Forelimb muscle (tissue), 1 donor: ENCODE measurements around the gene OR4C5. TPM values are rescaled to one million over a fixed set of nuclear protein-coding genes. Genes with fewer than 3 reads are reported as not detected.
"Not testable (repeated sequence)": the region's sequence is repeated elsewhere in the genome, so short reads cannot be mapped to it uniquely, and the experiment has no call there.

Experiments
- DNase-seq: peaks from one replicate; pipeline ENCODE4 v3.0.0-alpha.2; 2013; ENCODE audit warnings: low read depth
- polyA plus RNA-seq: library from polyadenylated mRNA; unstranded; fragments of 120-200 nt; gene quantifications from one replicate; pipeline ENCODE4 v1.2.1, GENCODE V29; 2013; ENCODE audit not compliant: insufficient read length

The OR4C5 gene
- not detected for polyA plus RNA-seq

DNA sequence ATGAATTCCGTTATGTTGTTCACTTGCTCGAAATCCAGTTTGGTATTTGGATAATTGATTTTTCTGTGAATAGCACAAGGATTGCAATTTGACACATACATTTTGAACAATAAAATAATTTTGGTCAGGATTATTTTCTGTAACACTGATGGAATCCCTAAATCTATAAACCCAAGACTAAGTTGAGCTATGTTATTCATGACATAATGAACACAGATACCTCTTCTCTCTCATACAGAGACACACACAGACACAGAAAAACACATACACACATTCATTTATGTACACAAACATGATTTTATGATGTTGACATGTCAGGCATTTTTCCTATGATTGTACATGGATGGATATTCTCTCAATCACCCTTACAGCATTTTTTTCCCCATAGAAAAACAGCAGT, at the start of gene OR4C5:
Gene OR4C5 (minus strand): TSS at position 101 of the 400 bp plus-strand sequence. CDS start 0 bp downstream, at position 101.
- no peak for DNase-seq

DNA sequence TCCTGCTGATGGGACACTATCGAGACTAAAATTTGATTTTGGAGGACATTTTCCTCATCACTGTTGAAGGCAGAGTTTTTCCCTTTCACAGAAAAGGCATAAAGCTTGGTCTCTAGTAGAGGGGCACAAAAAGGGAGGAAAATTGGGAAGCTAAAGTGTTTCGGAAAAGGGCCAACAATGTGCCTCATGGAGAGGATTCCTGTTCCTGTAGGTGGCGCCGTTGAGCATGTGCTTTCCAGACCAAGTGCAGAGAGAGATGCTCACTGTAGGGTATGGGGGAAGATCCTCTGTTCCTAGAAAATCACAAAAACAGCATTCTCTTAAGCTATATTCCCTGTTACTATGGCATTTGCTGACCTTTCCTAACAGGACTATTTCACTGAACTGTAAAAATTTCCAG, 18.4 kb upstream of the OR4C5 start:
- DNase-seq = no peak

- not testable (repeated sequence) for DNase-seq
Measured at GRCh38 chr11:48384151-48384550, 17.9 kb upstream of the OR4C5 start.

DNA sequence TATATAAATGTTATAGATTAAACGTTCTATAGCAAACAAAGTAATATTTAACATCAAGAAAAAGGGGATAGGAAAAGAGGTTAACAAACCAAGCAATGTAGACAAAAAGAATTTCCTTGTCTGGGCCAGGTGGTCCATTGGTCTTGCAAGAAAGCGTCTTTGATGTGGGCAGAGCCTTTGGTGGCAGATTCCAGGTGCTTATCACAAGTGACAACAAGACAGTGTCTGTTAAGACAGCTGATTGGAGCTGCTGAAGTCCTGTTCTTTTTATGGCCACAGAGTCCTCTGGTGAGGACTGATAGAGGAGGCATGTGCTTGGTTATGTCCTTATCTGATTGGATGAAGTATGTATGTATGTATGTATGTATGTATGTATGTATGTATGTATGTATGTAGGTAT, 5.0 kb downstream of the OR4C5 start:
- DNase-seq = not testable (repeated sequence)

DNA sequence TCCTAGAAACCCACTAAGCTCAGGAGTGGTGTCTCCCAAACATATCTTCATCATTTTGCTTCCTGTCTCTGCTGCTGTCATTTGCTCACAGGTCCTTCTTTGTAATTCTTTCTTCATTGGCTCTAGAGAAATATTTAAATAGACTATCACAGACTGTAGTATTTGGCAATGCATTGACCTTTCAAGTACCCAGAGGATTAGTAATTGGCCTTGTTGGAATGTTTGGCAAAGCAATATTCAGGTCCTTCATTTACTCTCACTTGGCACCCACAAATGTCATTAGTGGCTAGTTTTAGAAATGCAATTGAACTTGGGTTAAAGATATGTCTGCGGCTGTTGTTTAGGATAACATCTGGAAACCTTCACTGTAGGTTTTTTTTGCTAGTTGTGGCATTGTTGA, 11.6 kb downstream of the OR4C5 start:
- DNase-seq = no peak

GRCh38 chr11:48354013-48354412, 12.3 kb downstream of the OR4C5 start:
- DNase-seq = no peak

DNA sequence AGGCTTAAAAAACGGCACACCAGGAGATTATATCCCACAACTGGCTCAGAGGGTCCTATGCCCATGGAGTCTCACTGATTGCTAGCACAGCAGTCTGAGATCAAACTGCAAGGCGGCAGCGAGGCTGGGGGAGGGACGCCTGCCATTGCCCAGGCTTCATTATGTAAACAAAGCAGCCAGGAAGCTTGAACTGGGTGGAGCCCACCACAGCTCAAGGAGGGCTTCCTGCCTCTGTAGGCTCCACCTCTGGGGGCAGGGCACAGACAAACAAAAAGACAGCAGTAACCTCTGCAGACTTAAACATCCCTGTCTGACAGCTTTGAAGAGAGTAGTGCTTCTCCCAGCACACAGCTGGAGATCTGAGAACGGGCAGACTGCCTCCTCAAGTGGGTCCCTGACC, 20.0 kb downstream of the OR4C5 start:
- DNase-seq = not testable (repeated sequence)

- DNase-seq = not testable (repeated sequence)
Measured at GRCh38 chr11:48342505-48342904, 23.8 kb downstream of the OR4C5 start.

DNA sequence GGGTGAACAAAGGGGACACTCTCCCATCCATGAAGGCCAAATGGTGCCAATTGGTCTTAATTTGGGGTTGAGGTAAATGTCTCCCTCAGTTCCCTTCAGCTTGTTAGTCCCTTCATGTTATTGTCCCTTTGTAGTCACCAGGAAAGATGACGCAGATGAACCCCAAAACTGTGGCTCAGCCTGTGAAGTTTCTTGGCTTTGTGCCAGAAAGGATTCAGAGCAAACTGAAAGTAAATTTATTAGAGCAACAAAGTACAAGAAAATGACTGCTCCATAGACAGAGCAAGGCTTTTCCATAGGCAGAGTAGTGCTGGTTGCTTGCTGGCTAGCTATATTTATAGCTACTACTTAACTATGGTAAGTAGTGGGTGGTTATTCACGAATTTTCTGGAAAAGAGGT, 24.8 kb downstream of the OR4C5 start:
- DNase-seq = no peak

GRCh38 chr11:48324620-48325019, 41.6 kb downstream of the OR4C5 start, which contains the start of gene OR4C3:
TSS of gene OR4C3 (plus strand) at chr11:48324920. CDS start at chr11:48325022, 102 bp downstream.
- not testable (repeated sequence) for DNase-seq

DNA sequence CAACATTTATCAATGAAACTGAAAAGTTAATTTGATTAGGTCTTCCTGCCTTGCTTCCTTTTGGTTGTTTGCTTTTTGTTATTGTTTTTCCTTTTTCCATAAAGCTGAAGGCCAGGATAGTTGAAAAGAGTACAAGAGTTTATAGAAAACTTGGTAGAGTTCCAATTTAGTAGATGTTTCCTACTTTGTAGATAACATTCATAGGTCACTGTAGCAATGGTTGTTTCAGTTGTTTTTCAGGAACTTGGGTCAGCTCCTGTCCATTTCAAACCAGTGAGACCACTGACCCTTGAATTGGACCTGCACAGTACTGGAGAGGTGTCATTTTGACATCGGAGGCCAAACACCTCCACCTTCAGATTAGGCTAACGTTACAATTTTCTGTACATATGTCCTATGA, 46.5 kb downstream of the OR4C5 start:
- DNase-seq = not testable (repeated sequence)

Other genes starting within 250 kb of the OR4C5 start
- not detected for gene OR4B1, start 149.7 kb downstream of the OR4C5 start, polyA plus RNA-seq
- gene OR4X2, start 121.4 kb downstream of the OR4C5 start, polyA plus RNA-seq = not detected
- not detected for gene OR4X1, start 102.6 kb downstream of the OR4C5 start, polyA plus RNA-seq
- not detected for gene OR4S1, start 60.2 kb downstream of the OR4C5 start, polyA plus RNA-seq
- gene OR4C3, start 41.5 kb downstream of the OR4C5 start, polyA plus RNA-seq = not detected
- gene OR4A47, start 122.3 kb upstream of the OR4C5 start, polyA plus RNA-seq = not detected